ENCODE data around the gene EBI3. TPM values are rescaled to one million over a fixed set of nuclear protein-coding genes. Genes with fewer than 3 reads are reported as not detected.

EBI3 gene
- total RNA-seq, 2 donors from 2014 or later = not detected

GRCh38 chr19:4224470-4224869, 4.9 kb upstream of the EBI3 start:
- Histone ChIP-seq H3K4me3 (ENCODE audit: low read length) (no peak overlapping the region), H3K27me3 (ENCODE audit: control insufficient read depth, insufficient read depth, low read length, poor library complexity, severe bottlenecking) (no peaks in the 10 kb centered on the region), H3K9ac (ENCODE audit: extremely low read depth, low read length, poor library complexity, severe bottlenecking) (no peak overlapping the region), H3K27ac (ENCODE audit: low read depth, low read length) (peak overlapping the region; percentile 53), H3K9me3 (ENCODE audit: control insufficient read depth, low read length) (no peaks in the 10 kb centered on the region), H3K36me3 (ENCODE audit: control insufficient read depth, insufficient read depth, low read length) (no peaks in the 10 kb centered on the region), H3K4me1 (ENCODE audit: control insufficient read depth, insufficient read depth, low read length) (no peaks in the 10 kb centered on the region)
- H3K9me3 Mint-ChIP-seq = no peaks in the 10 kb centered on the region
- 80 to 85% methylated on average over 15 of the region's 15 CpGs for WGBS, 2 experiments (ENCODE audit: insufficient coverage in 1 of 2, insufficient read length in 1 of 2)
- H3K27ac Mint-ChIP-seq = no peak overlapping the region
- no peak for DNase-seq
- H3K27me3 Mint-ChIP-seq (ENCODE audit: insufficient read depth) = peaks cover 2% of the 10 kb centered on the region
- H3K36me3 Mint-ChIP-seq (ENCODE audit: low read depth) = no peaks in the 10 kb centered on the region
- TF ChIP-seq CTCF (conservative IDR thresholded peaks at IDR 0.05) = no peak
- H3K4me3 Mint-ChIP-seq = no peak overlapping the region
- H3K4me1 Mint-ChIP-seq = no peaks in the 10 kb centered on the region

- H3K9ac ChIP-seq (ENCODE audit: extremely low read depth, low read length, poor library complexity, severe bottlenecking) = no peak overlapping the region
- 84 to 89% methylated on average over 7 to 8 of the region's 8 CpGs for WGBS, 2 experiments (ENCODE audit: insufficient coverage in 1 of 2, insufficient read length in 1 of 2)
- no peaks in the 10 kb centered on the region for H3K36me3 Mint-ChIP-seq (ENCODE audit: low read depth)
These were observed 3.4 kb upstream of the EBI3 start for GRCh38 chr19:4225885-4226284.

GRCh38 chr19:4227771-4228170, 1.6 kb upstream of the EBI3 start:
- no peaks in the 10 kb centered on the region for H3K9me3 Mint-ChIP-seq

More at GRCh38 chr19:4225885-4226284, 3.4 kb upstream of the EBI3 start:
- no peak for TF ChIP-seq CTCF (conservative IDR thresholded peaks at IDR 0.05)
- Mint-ChIP-seq H3K4me3 (no peak overlapping the region), H3K4me1 (no peaks in the 10 kb centered on the region), H3K27ac (no peak overlapping the region), H3K27me3 (ENCODE audit: insufficient read depth) (peaks cover 2% of the 10 kb centered on the region), H3K9me3 (no peaks in the 10 kb centered on the region)
- no peaks in the 10 kb centered on the region for H3K36me3 ChIP-seq (ENCODE audit: control insufficient read depth, insufficient read depth, low read length)
- DNase-seq = no peak
- no peak overlapping the region for H3K27ac ChIP-seq (ENCODE audit: low read depth, low read length)
- no peaks in the 10 kb centered on the region for H3K4me1 ChIP-seq (ENCODE audit: control insufficient read depth, insufficient read depth, low read length)
- no peaks in the 10 kb centered on the region for H3K27me3 ChIP-seq (ENCODE audit: control insufficient read depth, insufficient read depth, low read length, poor library complexity, severe bottlenecking)
- H3K4me3 ChIP-seq (ENCODE audit: low read length) = no peak overlapping the region
- no peaks in the 10 kb centered on the region for H3K9me3 ChIP-seq (ENCODE audit: control insufficient read depth, low read length)

More at GRCh38 chr19:4227771-4228170, 1.6 kb upstream of the EBI3 start:
- H3K9me3 ChIP-seq (ENCODE audit: control insufficient read depth, low read length) = no peaks in the 10 kb centered on the region
- H3K27ac Mint-ChIP-seq = no peak overlapping the region
- H3K4me3 ChIP-seq (ENCODE audit: low read length) = no peak overlapping the region
- TF ChIP-seq CTCF (conservative IDR thresholded peaks at IDR 0.05) = no peak
- no peaks in the 10 kb centered on the region for H3K4me1 ChIP-seq (ENCODE audit: control insufficient read depth, insufficient read depth, low read length)
- no peak overlapping the region for H3K4me3 Mint-ChIP-seq
- no peaks in the 10 kb centered on the region for H3K36me3 ChIP-seq (ENCODE audit: control insufficient read depth, insufficient read depth, low read length)
- peaks cover 2% of the 10 kb centered on the region for H3K27me3 Mint-ChIP-seq (ENCODE audit: insufficient read depth)
- no peak for DNase-seq
- H3K27ac ChIP-seq (ENCODE audit: low read depth, low read length) = no peak overlapping the region
- H3K9ac ChIP-seq (ENCODE audit: extremely low read depth, low read length, poor library complexity, severe bottlenecking) = no peak overlapping the region
- no peaks in the 10 kb centered on the region for H3K27me3 ChIP-seq (ENCODE audit: control insufficient read depth, insufficient read depth, low read length, poor library complexity, severe bottlenecking)
- no peaks in the 10 kb centered on the region for H3K36me3 Mint-ChIP-seq (ENCODE audit: low read depth)
- H3K4me1 Mint-ChIP-seq = no peaks in the 10 kb centered on the region
